DOHH2 (cell line): Measurements from ENCODE around the gene ATP13A1.

Experiments
- H3F3A ChIP-seq: fragments of 200-600 bp; sonication (generic), shearing (Covaris generic); 2 replicates; pipeline ENCODE4 v1.6.0; 2016; ENCODE audit warnings: antibody characterized with exemption, mild to moderate bottlenecking; ENCODE audit not compliant: control insufficient read depth, insufficient read depth
- H3K27ac ChIP-seq: fragments of 200-600 bp; sonication (generic); 2 replicates; pipeline ENCODE4 v1.5.1; 2014; ENCODE audit warnings: low read depth, mild to moderate bottlenecking, low read length, moderate library complexity
- H3K27me3 ChIP-seq: fragments of 200-600 bp; sonication (generic); 2 replicates; pipeline ENCODE4 v1.6.1; 2014; ENCODE audit warnings: mild to moderate bottlenecking, low read length, mixed read lengths; ENCODE audit not compliant: control insufficient read depth
- H3K36me3 ChIP-seq: fragments of 200-600 bp; sonication (generic); 2 replicates; pipeline ENCODE4 v1.6.1; 2014; ENCODE audit warnings: mild to moderate bottlenecking, low read length, moderate library complexity, mixed read lengths; ENCODE audit not compliant: control insufficient read depth
- H3K4me1 ChIP-seq: fragments of 200-600 bp; sonication (generic); 2 replicates; pipeline ENCODE4 v1.6.1; 2014; ENCODE audit warnings: mild to moderate bottlenecking, low read length, mixed read lengths; ENCODE audit not compliant: control insufficient read depth
- H3K4me2 ChIP-seq: fragments of 200-600 bp; sonication (generic); 2 replicates; pipeline ENCODE4 v1.6.0; 2014; ENCODE audit warnings: mild to moderate bottlenecking, low read length, moderate library complexity
- H3K4me3 ChIP-seq: fragments of 200-600 bp; sonication (generic); 2 replicates; pipeline ENCODE4 v1.5.1; 2014; ENCODE audit warnings: mild to moderate bottlenecking, low read length, mixed read lengths
- H3K79me2 ChIP-seq: fragments of 200-600 bp; sonication (generic); 2 replicates; pipeline ENCODE4 v1.6.1; 2014; ENCODE audit warnings: mild to moderate bottlenecking, low read length, mixed read lengths; ENCODE audit not compliant: control insufficient read depth
- H3K9me2 ChIP-seq: fragments of 200-600 bp; sonication (generic); replicated peaks from 2 replicates; pipeline ENCODE4 v1.6.1; 2014; ENCODE audit warnings: mild to moderate bottlenecking, low read length, mixed read lengths; ENCODE audit not compliant: control insufficient read depth
- H3K9me3 ChIP-seq: fragments of 200-600 bp; sonication (generic); 2 replicates; pipeline ENCODE4 v1.6.1; 2014; ENCODE audit warnings: antibody characterized with exemption, low read length, mixed read lengths; ENCODE audit not compliant: control insufficient read depth, insufficient read depth
- H4K20me1 ChIP-seq: fragments of 200-600 bp; sonication (generic); 2 replicates; pipeline ENCODE4 v1.6.0; 2014; ENCODE audit warnings: low read depth, mild to moderate bottlenecking, antibody characterized with exemption, low read length, moderate library complexity; ENCODE audit not compliant: control insufficient read depth, insufficient read depth
- CTCF ChIP-seq: fragments of 200-600 bp; sonication (generic); IDR thresholded peaks from one replicate; pipeline ENCODE4 v1.5.1; 2014; ENCODE audit warnings: antibody characterized with exemption, mild to moderate bottlenecking, low read depth, low read length; ENCODE audit not compliant: poor library complexity, severe bottlenecking
- EZH2phosphoT487 ChIP-seq: fragments of 200-600 bp; sonication (generic); IDR thresholded peaks from 2 replicates; pipeline ENCODE4 v1.6.1; 2017; ENCODE audit warnings: borderline replicate concordance, mild to moderate bottlenecking, antibody characterized with exemption, low read length, moderate library complexity, mixed read lengths

The ATP13A1 gene

GRCh38 chr19:19661141-19661674, 2.3 kb downstream of the ATP13A1 start:
- TF ChIP-seq EZH2phosphoT487 (no peak), CTCF (no peak)
- Histone ChIP-seq H3K9me3 (no peaks in the 10 kb centered on the region), H3K4me2 (peak overlapping the region; percentile 87), H3K79me2 (peaks cover 76% of the 10 kb centered on the region), H3K36me3 (peaks cover 63% of the 10 kb centered on the region), H3K4me1 (peaks cover 33% of the 10 kb centered on the region), H3K27ac (peak overlapping the region; percentile 85), H3K9me2 (no peaks in the 10 kb centered on the region), H3K27me3 (no peaks in the 10 kb centered on the region), H3K4me3 (peak overlapping the region; percentile 87), H4K20me1 (peaks cover 7% of the 10 kb centered on the region), H3F3A (peaks cover 12% of the 10 kb centered on the region)

GRCh38 chr19:19659646-19660245, 3.7 kb downstream of the ATP13A1 start:
- no peaks in the 10 kb centered on the region for H3K27me3 ChIP-seq
- no peak overlapping the region for H3K4me2 ChIP-seq
- TF ChIP-seq EZH2phosphoT487 (no peak), CTCF (no peak)
- H3F3A ChIP-seq: peaks cover 12% of the 10 kb centered on the region
- peaks cover 77% of the 10 kb centered on the region for H3K36me3 ChIP-seq
- H3K9me3 ChIP-seq: no peaks in the 10 kb centered on the region
- peaks cover 21% of the 10 kb centered on the region for H3K4me1 ChIP-seq
- peaks cover 64% of the 10 kb centered on the region for H3K79me2 ChIP-seq
- peaks cover 7% of the 10 kb centered on the region for H4K20me1 ChIP-seq
- H3K9me2 ChIP-seq: no peaks in the 10 kb centered on the region
- no peak overlapping the region for H3K4me3 ChIP-seq
- H3K27ac ChIP-seq: no peak overlapping the region

- Histone ChIP-seq H3K4me3 (no peak overlapping the region), H3K27me3 (no peaks in the 10 kb centered on the region), H3K79me2 (peaks cover 42% of the 10 kb centered on the region), H4K20me1 (peaks cover 7% of the 10 kb centered on the region), H3K4me2 (no peak overlapping the region), H3K9me3 (no peaks in the 10 kb centered on the region), H3K36me3 (peaks cover 91% of the 10 kb centered on the region), H3K9me2 (no peaks in the 10 kb centered on the region), H3K27ac (no peak overlapping the region), H3K4me1 (peaks cover 15% of the 10 kb centered on the region), H3F3A (peaks cover 8% of the 10 kb centered on the region)
- TF ChIP-seq EZH2phosphoT487 (no peak), CTCF (no peak)
These were observed 6.1 kb downstream of the ATP13A1 start for GRCh38 chr19:19657397-19657783.
